Upper lobe of left lung (tissue), 6 donors: ENCODE measurements around the gene SKIC8. TPM values are rescaled to one million over a fixed set of nuclear protein-coding genes. Genes with fewer than 3 reads are reported as not detected.

Experiments
- ATAC-seq, 2 donors: fragments of 200-7000 bp; cut with Tn5 transposase; one replicate each; pipeline ENCODE4 v1.9.1; 2022; ENCODE audit warnings: mild to moderate bottlenecking in 2 of 2, moderate library complexity in 2 of 2; ENCODE audit not compliant: low FRiP score in 2 of 2
- DNase-seq, 2 donors: peaks; one replicate each; pipeline ENCODE4 v3.0.0-alpha.2; 2019 to 2020
- H3K27ac ChIP-seq, 4 donors: fragments of 200-600 bp; sonication (generic); one replicate each; pipeline ENCODE4 v1.5.1; 2016 to 2019
- H3K27me3 ChIP-seq, 4 donors: fragments of 200-600 bp; sonication (generic); one replicate each; pipeline ENCODE4 v1.5.1; 2017 to 2019
- H3K36me3 ChIP-seq, 4 donors: fragments of 200-600 bp; sonication (generic); one replicate each; pipeline ENCODE4 v1.5.1; 2016 to 2019
- H3K4me1 ChIP-seq, 4 donors: fragments of 200-600 bp; sonication (generic); one replicate each; pipeline ENCODE4 v1.5.1; 2018 to 2019
- H3K4me3 ChIP-seq, 4 donors: fragments of 200-600 bp; sonication (generic); one replicate each; pipeline ENCODE4 v1.5.1; 2017 to 2019; ENCODE audit warnings: mild to moderate bottlenecking in 2 of 4, moderate library complexity in 1 of 4
- H3K9me3 ChIP-seq, 4 donors: fragments of 200-600 bp; sonication (generic); one replicate each; pipeline ENCODE4 v1.5.1; 2018 to 2019
- CTCF ChIP-seq, 6 experiments: fragments of 450-650 bp in 4 of 6; fragments of 200-600 bp in 2 of 6; sonication (generic) in 2 of 6; IDR thresholded peaks; one replicate each; pipeline ENCODE4 v1.5.1; 2016 to 2019; ENCODE audit warnings: antibody characterized with exemption in 6 of 6
- EP300 ChIP-seq, 4 donors: sonication (generic); formaldehyde crosslinking; IDR thresholded peaks; one replicate each; pipeline ENCODE4 v1.5.1; 2017; ENCODE audit warnings: antibody characterized with exemption in 4 of 4, control low read depth in 2 of 4
- POLR2A ChIP-seq, 4 donors: fragments of 450-650 bp; IDR thresholded peaks; one replicate each; pipeline ENCODE4 v1.5.1; 2016 to 2017; ENCODE audit warnings: antibody characterized with exemption in 4 of 4, mild to moderate bottlenecking in 2 of 4
- POLR2AphosphoS5 ChIP-seq, 2 donors: sonication (generic); formaldehyde crosslinking; IDR thresholded peaks; one replicate each; pipeline ENCODE4 v1.5.1; 2017; ENCODE audit warnings: antibody characterized with exemption in 2 of 2
- WGBS, 2 donors: methylation state at CpG; one replicate each; pipeline ENCODE4 v1.1.5; 2017 to 2018; 5-methylcytosine and 5-hydroxymethylcytosine counted together
- small RNA-seq, 4 donors: library from RNA; depleted of rRNA; stranded (forward); fragments of <200 nt; gene quantifications; one replicate each; pipeline ENCODE3, GENCODE V24; 2016
- total RNA-seq, 6 donors: library from RNA; depleted of rRNA in 4 of 6; stranded (reverse); fragments of >200 nt in 4 of 6; gene quantifications; one replicate each; pipeline versions ENCODE4 v1.1.0 to v1.2.1, GENCODE V29; 2016 to 2021
- donor health status: DM: no; HTN: no; CAD: no; lungs with moderate emphysema.
- donor health status: DM: no; HTN: yes; CAD: no; lungs with severe emphysema.

SKIC8 gene
- total RNA-seq, 6 donors from 2014 or later, result 33.6 to 67.1 (median 50.3) TPM

- 69 to 73% methylated on average over 10 to 11 of the region's 11 CpGs for WGBS, 2 donors
- DNase-seq (no peak), ATAC-seq (no peak)
- Histone ChIP-seq H3K27me3 (no peaks in the 10 kb centered on the region), H3K9me3 (no peaks in the 10 kb centered on the region), H3K27ac (no peak overlapping the region), H3K36me3 (no peaks in the 10 kb centered on the region), H3K4me1 (no peaks in the 10 kb centered on the region), H3K4me3 (no peak overlapping the region)
- TF ChIP-seq CTCF (IDR thresholded peaks at IDR 0.05), result no peak
- no peak for TF ChIP-seq EP300 (IDR thresholded peaks at IDR 0.05)
- no peak for TF ChIP-seq POLR2AphosphoS5 (IDR thresholded peaks at IDR 0.05)
- TF ChIP-seq POLR2A (IDR thresholded peaks at IDR 0.05), result no peak
Observed at GRCh38 chr15:78233496-78233895, 65.9 kb downstream of the SKIC8 start.

Small RNAs within 50 kb of the gene (small RNA-seq; reads per million reads assigned to genes)
- 0 reads per million in 4 donors for gene AC090607.5

Other genes starting within 250 kb of the SKIC8 start
- gene TBC1D2B, start 221.9 kb downstream of the SKIC8 start, total RNA-seq, result 100 to 1,000 TPM in 1 of 6 donors, 10 to 100 TPM in 5; 31.5 to 103 (median 64.2) TPM
- under 1 TPM in 1 of 6 donors, not detected in 5; 0.09 TPM for gene SH2D7, start 207.0 kb downstream of the SKIC8 start, total RNA-seq
- gene CIB2, start 168.2 kb downstream of the SKIC8 start, total RNA-seq, result 1 to 10 TPM in 3 of 6 donors, under 1 TPM in 2, not detected in 1; 0.77 to 5.2 (median 1.2) TPM
- gene IDH3A, start 150.2 kb downstream of the SKIC8 start, total RNA-seq, result 10 to 100 TPM; 17.5 to 80.1 (median 48.2) TPM
- 1 to 10 TPM in 4 of 6 donors, under 1 TPM in 1, not detected in 1; 0.22 to 7.3 (median 2.3) TPM for gene ACSBG1, start 65.0 kb downstream of the SKIC8 start, total RNA-seq
- gene DNAJA4, start 35.0 kb downstream of the SKIC8 start, total RNA-seq, result 10 to 100 TPM in 5 of 6 donors, 1 to 10 TPM in 1; 9.1 to 76.8 (median 19.9) TPM
- under 1 TPM in 2 of 6 donors, not detected in 4; 0.44 to 0.57 TPM for gene CRABP1, start 40.7 kb upstream of the SKIC8 start, total RNA-seq
- gene IREB2, start 138.6 kb upstream of the SKIC8 start, total RNA-seq, result 10 to 100 TPM; 26.8 to 51.3 (median 40.8) TPM
- 1 to 10 TPM; 2.8 to 6.3 (median 3.2) TPM for gene HYKK, start 208.0 kb upstream of the SKIC8 start, total RNA-seq
- gene PSMA4, start 240.8 kb upstream of the SKIC8 start, total RNA-seq, result 100 to 1,000 TPM in 4 of 6 donors, 10 to 100 TPM in 2; 48.2 to 176 (median 120) TPM